Endothelial cell of umbilical vein (primary cell): ENCODE data around the gene PCDH15. TPM values are rescaled to one million over a fixed set of nuclear protein-coding genes. Genes with fewer than 3 reads are reported as not detected.
A peak's percentile ranks its signal among the peaks of the same experiment; 100 is the strongest.

Source experiments
- BruUV-seq: library from RNA; stranded (reverse); fragments of 400-500 nt; replicated peaks from 2 replicates; lab custom pipeline; 2021; lab: Mats Ljungman, UMichigan
- CTCF ChIA-PET: fragments of 300-600, 350-600 bp; sonication (Branson Sonifier 250); formaldehyde crosslinking; loops from one replicate; lab custom pipeline; 2021; ENCODE audit warnings: antibody characterized with exemption, inconsistent platforms; lab: Charles Lee
- POLR2A ChIA-PET: fragments of 300-600, 350-600 bp; sonication (Branson Sonifier 250); formaldehyde crosslinking; loops from one replicate; lab custom pipeline; 2021; ENCODE audit warnings: antibody characterized with exemption, inconsistent platforms; lab: Charles Lee
- DNase-seq: peaks from one replicate; pipeline ENCODE4 v3.0.0-alpha.2; 2011; ENCODE audit warnings: low read depth, low spot score
- FAIRE-seq: peaks from 2 replicates; lab custom pipeline; 2011; peaks lifted over from hg19 to GRCh38; lab: Jason Lieb, UNC
- H2AFZ ChIP-seq: 2 replicates; pipeline ENCODE4 v1.6.0; 2012; ENCODE audit warnings: low read depth, low read length, control low read depth, inconsistent platforms
- H3K27ac ChIP-seq: 2 replicates; pipeline ENCODE4 v1.5.1; 2011; ENCODE audit warnings: low read depth, mild to moderate bottlenecking, control low read depth, low read length, moderate library complexity; ENCODE audit not compliant: insufficient read depth
- H3K27me3 ChIP-seq, 2 experiments: 2 replicates each; pipeline versions ENCODE4 v1.6.0 to v1.6.1; 2011; ENCODE audit warnings: low read length in 2 of 2, mixed read lengths in 1 of 2; ENCODE audit not compliant: control insufficient read depth in 2 of 2, insufficient read depth in 2 of 2
- H3K36me3 ChIP-seq, 2 experiments: 2 replicates in 1 of 2; 3 replicates in 1 of 2; pipeline ENCODE4 v1.5.1; 2011; ENCODE audit warnings: low read length in 2 of 2, mild to moderate bottlenecking in 1 of 2, moderate library complexity in 1 of 2; ENCODE audit not compliant: control insufficient read depth in 2 of 2, insufficient read depth in 2 of 2; ENCODE audit errors: extremely low read depth in 1 of 2
- H3K4me1 ChIP-seq: 3 replicates; pipeline ENCODE4 v1.5.1; 2011; ENCODE audit warnings: mild to moderate bottlenecking, low read length; ENCODE audit not compliant: control insufficient read depth, insufficient read depth; ENCODE audit errors: extremely low read depth
- H3K4me2 ChIP-seq: 2 replicates; pipeline ENCODE4 v1.6.1; 2011; ENCODE audit warnings: low read length, control low read depth, mixed read lengths; ENCODE audit not compliant: insufficient read depth
- H3K4me3 ChIP-seq, 3 experiments: fragments of 200-600 bp in 1 of 3; sonication (generic), shearing (Covaris generic) in 1 of 3; replicated peaks in 1 of 3; 2 replicates each; pipeline ENCODE4 v1.5.1; 2011 to 2016; ENCODE audit warnings: control low read depth in 3 of 3, low read length in 3 of 3, mild to moderate bottlenecking in 2 of 3, inconsistent platforms in 1 of 3, low read depth in 1 of 3, moderate library complexity in 1 of 3; ENCODE audit not compliant: insufficient read depth in 1 of 3
- H3K79me2 ChIP-seq: 2 replicates; pipeline ENCODE4 v1.6.0; 2012; ENCODE audit warnings: low read length, inconsistent platforms; ENCODE audit not compliant: control insufficient read depth, insufficient read depth
- H3K9ac ChIP-seq: replicated peaks from 2 replicates; pipeline ENCODE3; 2011; ENCODE audit warnings: low read length, control low read depth; ENCODE audit not compliant: insufficient read depth; ENCODE audit errors: extremely low read depth
- H3K9me1 ChIP-seq: replicated peaks from 3 replicates; pipeline ENCODE4 v1.6.0; 2011; ENCODE audit warnings: mild to moderate bottlenecking, low read length; ENCODE audit not compliant: control insufficient read depth, insufficient read depth; ENCODE audit errors: extremely low read depth
- H3K9me3 ChIP-seq: replicated peaks from 2 replicates; pipeline ENCODE4 v1.5.1; 2012; ENCODE audit warnings: low read length, inconsistent platforms; ENCODE audit not compliant: control insufficient read depth, insufficient read depth
- H4K20me1 ChIP-seq: replicated peaks from 2 replicates; pipeline ENCODE3; 2011; ENCODE audit warnings: mild to moderate bottlenecking, low read length; ENCODE audit not compliant: control insufficient read depth, insufficient read depth; ENCODE audit errors: extremely low read depth
- CTCF ChIP-seq, 2 donors: IDR thresholded peaks; 1 replicate in 1 of 2; 2 replicates in 1 of 2; pipeline ENCODE4 v1.5.1; 2011; ENCODE audit warnings: low read length in 2 of 2, mild to moderate bottlenecking in 2 of 2, moderate library complexity in 2 of 2, control low read depth in 1 of 2, inconsistent platforms in 1 of 2, low read depth in 1 of 2; ENCODE audit not compliant: insufficient read depth in 1 of 2; ENCODE audit errors: extremely low read depth in 1 of 2
- EZH2 ChIP-seq: IDR thresholded peaks from 2 replicates; pipeline ENCODE4 v1.6.1; 2012; ENCODE audit warnings: borderline replicate concordance, low read depth, mild to moderate bottlenecking, moderate library complexity, low read length, inconsistent platforms; ENCODE audit not compliant: severe bottlenecking
- FOS ChIP-seq: IDR thresholded peaks from 2 replicates; pipeline ENCODE4 v1.6.1; 2011; ENCODE audit warnings: mild to moderate bottlenecking, low read length, moderate library complexity, borderline replicate concordance; ENCODE audit not compliant: insufficient read depth
- GATA2 ChIP-seq: IDR thresholded peaks from 2 replicates; pipeline ENCODE4 v1.7.0; 2011; ENCODE audit warnings: low read depth, mild to moderate bottlenecking, moderate library complexity, mixed read lengths, low read length; ENCODE audit not compliant: insufficient read length, insufficient read depth
- JUN ChIP-seq: IDR thresholded peaks from 2 replicates; pipeline ENCODE4 v1.6.1; 2011; ENCODE audit warnings: borderline replicate concordance, low read depth; ENCODE audit not compliant: insufficient read length, insufficient read depth
- MAX ChIP-seq: IDR thresholded peaks from 2 replicates; pipeline ENCODE4 v1.6.1; 2011; ENCODE audit not compliant: insufficient read depth, insufficient read length
- MYC ChIP-seq: IDR thresholded peaks from one replicate; pipeline ENCODE4 v1.6.1; 2011; ENCODE audit warnings: mild to moderate bottlenecking, low read depth, low read length
- POLR2A ChIP-seq: IDR thresholded peaks from 2 replicates; pipeline ENCODE4 v1.6.1; 2012; ENCODE audit warnings: low read depth, mild to moderate bottlenecking, control low read depth, low read length
- POLR2AphosphoS5 ChIP-seq: IDR thresholded peaks from 2 replicates; pipeline ENCODE4 v1.6.1; 2012; ENCODE audit warnings: low read depth, mild to moderate bottlenecking, control low read depth, low read length, moderate library complexity; ENCODE audit not compliant: insufficient read depth
- dilution Hi-C: fragments of 300-500 bp; cut with MboI; formaldehyde crosslinking; loops from one replicate; pipeline ENCODE4 v1.15.0; 2019; ENCODE audit warnings: low sequenced_read_pairs; ENCODE audit not compliant: extremely low pct_ligation_motif_present
- intact Hi-C: fragments of 100-400 bp; cut with micrococcal nuclease; formaldehyde crosslinking; loops from one replicate; pipeline ENCODE4 v1.10.0; 2022
- polyA plus RNA-seq, 4 experiments: library from polyadenylated mRNA; depleted of rRNA in 3 of 4; stranded (reverse) in 3 of 4; unstranded in 1 of 4; fragments of >200 nt; gene quantifications; 2 replicates each; pipeline versions ENCODE4 v1.2.1 to v1.2.3, GENCODE V29; 2011 to 2012; ENCODE audit warnings: missing spikeins in 1 of 4
- total RNA-seq: library from RNA; stranded (reverse); gene quantifications from 2 replicates; pipeline ENCODE4 v1.2.3, GENCODE V29; 2021

The PCDH15 gene
- total and polyA plus RNA-seq, 2 donors (not counting 3 experiments of a cell fraction or from before 2014, with no cell fraction given) = 0.04 TPM; not detected in 1

GRCh38 chr10:54758791-54759190 lies 42.2 kb downstream of the PCDH15 start:
- H3K9me3 ChIP-seq = no peaks in the 10 kb centered on the region
- H3K27me3 ChIP-seq = no peaks in the 10 kb centered on the region
- H3K9ac ChIP-seq = no peak overlapping the region
- no peaks in the 10 kb centered on the region for H3K36me3 ChIP-seq
- peak; percentile 6 for DNase-seq
- H3K27ac ChIP-seq = no peak overlapping the region
- dilution Hi-C loops = no loop called here
- no peaks in the 10 kb centered on the region for H4K20me1 ChIP-seq
- no peaks in the 10 kb centered on the region for H3K79me2 ChIP-seq
- no TSS peak for BruUV-seq
- no peak for FAIRE-seq
- no peaks in the 10 kb centered on the region for H3K9me1 ChIP-seq
- ChIA-PET CTCF (no interaction called here), POLR2A (no interaction called here)
- peak overlapping the region; percentile 11 for H2AFZ ChIP-seq
- H3K4me2 ChIP-seq = no peak overlapping the region
- TF ChIP-seq CTCF (IDR thresholded peaks at IDR 0.05; ENCODE audit: extremely low read depth in 1 of 2, insufficient read depth in 1 of 2, low read depth in 1 of 2, low read length in 2 of 2) = no peak
- TF ChIP-seq MAX = no peak
- peak; percentile 85 for TF ChIP-seq GATA2
- no peak for TF ChIP-seq POLR2AphosphoS5
- TF ChIP-seq FOS = peak; percentile 39
- no peak for TF ChIP-seq POLR2A
- peaks cover 6% of the 10 kb centered on the region for H3K4me1 ChIP-seq
- H3K4me3 ChIP-seq = no peak overlapping the region
- intact Hi-C loops = no loop called here

GRCh38 chr10:54749623-54750022 lies 51.4 kb downstream of the PCDH15 start:
- dilution Hi-C loops = no loop called here
- intact Hi-C loops = no loop called here
- no peak for FAIRE-seq
- Histone ChIP-seq H3K4me3 (no peak overlapping the region), H3K9ac (no peak overlapping the region), H3K9me1 (no peaks in the 10 kb centered on the region), H3K27ac (no peak overlapping the region), H4K20me1 (no peaks in the 10 kb centered on the region), H3K4me2 (no peak overlapping the region), H2AFZ (no peak overlapping the region), H3K27me3 (no peaks in the 10 kb centered on the region), H3K79me2 (no peaks in the 10 kb centered on the region), H3K36me3 (no peaks in the 10 kb centered on the region), H3K4me1 (no peaks in the 10 kb centered on the region), H3K9me3 (no peaks in the 10 kb centered on the region)
- ChIA-PET CTCF (no interaction called here), POLR2A (no interaction called here)
- DNase-seq = no peak
- TF ChIP-seq MYC (no peak), MAX (no peak), POLR2AphosphoS5 (no peak), POLR2A (no peak), JUN (no peak), CTCF (IDR thresholded peaks at IDR 0.05; ENCODE audit: extremely low read depth in 1 of 2, insufficient read depth in 1 of 2, low read depth in 1 of 2, low read length in 2 of 2) (no peak), EZH2 (no peak), FOS (no peak), GATA2 (no peak)
- BruUV-seq = no TSS peak
